ENCODE results near the gene AHRR. TPM values are rescaled to one million over a fixed set of nuclear protein-coding genes. Genes with fewer than 3 reads are reported as not detected.
"Not testable (repeated sequence)": the region's sequence is repeated elsewhere in the genome, so short reads cannot be mapped to it uniquely, and the experiment has no call there.

AHRR gene
- total RNA-seq, 2 donors from 2014 or later: 38.3 to 43.8 TPM

- DNase-seq (ENCODE audit: low spot score in 2 of 2) (peak; percentile 64 to 88), ATAC-seq (peak; percentile 69 to 84)
- peak overlapping the region; percentile 95 for H3K27ac Mint-ChIP-seq
- H3K9me3 Mint-ChIP-seq: peaks cover 0 to 6% of the 10 kb centered on the region in 2 donors
- peaks cover 29 to 47% of the 10 kb centered on the region in 2 donors for H3K36me3 Mint-ChIP-seq
These were observed 78.1 kb downstream of the AHRR start for GRCh38 chr5:399296-400281.

- H3K36me3 Mint-ChIP-seq: peaks cover 29 to 47% of the 10 kb centered on the region in 2 donors
- peaks cover 0 to 6% of the 10 kb centered on the region in 2 donors for H3K9me3 Mint-ChIP-seq
- H3K27ac Mint-ChIP-seq: peak overlapping the region; percentile 95
- no peak for DNase-seq (ENCODE audit: low spot score in 2 of 2)
- ATAC-seq: peak in 1 of 2 donors; percentile 1
These were observed 79.0 kb downstream of the AHRR start for GRCh38 chr5:400282-401145.

DNA sequence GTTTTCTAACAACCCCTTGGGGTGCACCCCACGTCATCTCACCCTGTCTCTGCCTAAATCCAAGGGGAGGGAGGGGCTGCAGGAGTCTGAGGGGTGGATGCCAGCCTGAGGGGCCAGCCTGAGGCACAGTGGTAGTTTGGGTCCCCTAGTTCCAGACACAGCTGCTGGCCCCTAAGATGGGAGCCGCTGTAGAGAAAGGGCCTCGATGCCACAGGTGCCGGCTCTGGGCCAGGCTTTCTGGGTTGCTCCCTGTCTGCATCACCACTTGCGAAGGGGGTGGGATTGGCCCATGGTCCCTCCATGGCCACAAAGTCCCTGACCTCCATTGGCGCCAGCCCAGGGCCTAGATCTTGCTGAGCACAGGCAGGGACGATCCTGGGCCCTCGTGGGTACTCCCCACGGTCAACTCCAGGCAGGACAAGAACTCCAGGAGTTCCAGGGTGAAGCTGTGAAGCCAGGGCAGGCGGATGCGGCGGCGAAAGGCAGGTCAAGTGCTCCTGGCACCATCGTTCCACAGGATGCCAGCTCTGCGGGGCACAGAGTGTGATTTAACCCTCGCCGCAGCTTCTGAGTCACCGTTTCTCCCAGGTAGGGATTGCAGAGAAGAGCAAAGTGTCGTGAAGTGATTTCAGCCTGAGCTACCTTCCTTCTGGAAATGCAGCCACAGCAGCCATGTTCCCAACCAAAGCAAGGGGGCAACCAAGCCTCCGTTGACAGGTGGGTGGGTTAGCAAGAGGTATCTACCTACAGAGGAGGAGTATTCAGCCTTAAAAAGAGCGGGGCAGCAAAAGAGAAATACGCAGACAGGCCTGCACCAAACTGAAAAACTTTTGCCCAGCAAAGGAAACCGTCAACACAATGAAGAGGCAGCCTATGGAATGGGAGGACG lies 79.9 kb downstream of the AHRR start:
- ATAC-seq (no peak), DNase-seq (ENCODE audit: low spot score in 2 of 2) (peak in 1 of 2 donors; percentile 56)
- Mint-ChIP-seq H3K9me3 (peaks cover 0 to 6% of the 10 kb centered on the region in 2 donors), H3K36me3 (peaks cover 33 to 47% of the 10 kb centered on the region in 2 donors), H3K27ac (peak overlapping the region; percentile 20 to 85)

- Mint-ChIP-seq H3K27ac (peak overlapping the region; percentile 72 to 85), H3K36me3 (peaks cover 33 to 47% of the 10 kb centered on the region in 2 donors)
- H3K9me3 Mint-ChIP-seq, ATAC-seq: not testable (repeated sequence)
- DNase-seq (ENCODE audit: low spot score in 2 of 2): peak in 1 of 2 donors; percentile 21
These were observed 80.7 kb downstream of the AHRR start for GRCh38 chr5:402219-402614.

DNA sequence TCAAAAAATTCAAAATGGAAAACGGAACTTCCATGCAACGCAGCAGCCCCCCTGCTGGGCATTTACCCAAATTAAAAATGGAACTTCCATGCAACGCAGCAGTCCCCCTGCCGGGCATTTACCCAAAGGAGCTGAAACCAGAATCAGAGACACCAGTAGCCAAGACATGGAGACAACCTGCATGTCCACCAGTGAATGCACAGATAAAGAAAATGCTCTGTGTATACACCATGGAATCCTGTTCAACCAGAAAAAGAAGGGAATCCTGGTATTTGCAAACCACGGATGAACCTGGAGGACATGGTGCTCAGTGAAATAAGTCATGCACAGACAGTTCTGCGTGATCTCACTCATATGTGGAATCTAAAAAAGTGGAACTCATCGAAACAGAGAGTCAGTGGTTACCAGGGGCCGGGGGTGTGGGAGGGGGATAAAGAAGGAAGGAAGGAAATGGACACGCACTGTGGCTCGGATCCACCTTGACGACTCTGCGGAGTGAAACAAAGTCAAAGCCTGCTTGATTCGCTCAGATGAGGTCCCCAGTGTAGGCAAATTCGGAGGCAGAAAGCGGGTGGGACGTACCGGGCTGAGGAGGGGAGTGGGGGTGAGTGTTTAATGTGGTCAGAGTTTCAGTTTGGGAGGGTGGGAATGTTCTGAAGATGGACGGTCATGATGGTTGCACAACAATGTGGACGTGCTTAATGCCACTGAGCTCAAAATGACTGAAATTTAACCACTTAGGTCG lies 81.3 kb downstream of the AHRR start:
- ATAC-seq (peak; percentile 53 to 64), DNase-seq (ENCODE audit: low spot score in 2 of 2) (peak in 1 of 2 donors; percentile 61)
- Mint-ChIP-seq H3K27ac (peak overlapping the region; percentile 72 to 90), H3K9me3 (peaks cover 0 to 6% of the 10 kb centered on the region in 2 donors), H3K36me3 (peaks cover 33 to 47% of the 10 kb centered on the region in 2 donors)

DNA sequence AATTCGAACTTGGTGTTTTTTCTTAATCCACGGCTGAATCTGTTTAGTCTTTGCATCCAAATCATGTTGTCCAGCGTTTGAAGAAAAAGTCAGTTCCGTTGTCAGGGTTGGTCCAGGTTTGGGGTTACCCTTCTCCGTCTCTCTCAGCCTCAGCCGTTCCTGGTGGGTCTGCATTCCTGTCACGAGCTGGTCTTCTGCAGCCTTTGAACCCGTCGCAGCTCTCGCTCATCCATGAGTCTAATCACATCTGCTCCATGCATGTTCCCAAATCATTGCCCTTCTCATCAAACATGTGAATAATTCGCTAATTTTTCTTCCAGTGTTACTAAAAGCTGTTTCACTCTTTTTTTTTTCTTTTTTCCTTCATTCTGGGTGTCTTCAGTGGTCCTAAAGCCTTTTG lies 82.5 kb downstream of the AHRR start:
- Mint-ChIP-seq H3K36me3 (peaks cover 33 to 39% of the 10 kb centered on the region in 2 donors), H3K9me3 (peaks cover 0 to 6% of the 10 kb centered on the region in 2 donors), H3K27ac (peak overlapping the region in 1 of 2 donors; percentile 2)
- peak in 1 of 2 donors; percentile 26 for DNase-seq (ENCODE audit: low spot score in 2 of 2)
- ATAC-seq: no peak

- H3K36me3 Mint-ChIP-seq: peaks cover 29 to 37% of the 10 kb centered on the region in 2 donors
- peak in 1 of 2 donors; percentile 18 for DNase-seq (ENCODE audit: low spot score in 2 of 2)
- no peak for ATAC-seq
- H3K9me3 Mint-ChIP-seq: peaks cover 0 to 6% of the 10 kb centered on the region in 2 donors
- H3K27ac Mint-ChIP-seq: no peak overlapping the region
These were observed 83.2 kb downstream of the AHRR start for GRCh38 chr5:404666-405241.

- Mint-ChIP-seq H3K27ac (peak overlapping the region in 1 of 2 donors; percentile 42), H3K36me3 (peaks cover 22 to 30% of the 10 kb centered on the region in 2 donors), H3K9me3 (peaks cover 0 to 6% of the 10 kb centered on the region in 2 donors)
- ATAC-seq (no peak), DNase-seq (ENCODE audit: low spot score in 2 of 2) (peak in 1 of 2 donors; percentile 47)
These were observed 83.9 kb downstream of the AHRR start for GRCh38 chr5:405421-405820.

DNA sequence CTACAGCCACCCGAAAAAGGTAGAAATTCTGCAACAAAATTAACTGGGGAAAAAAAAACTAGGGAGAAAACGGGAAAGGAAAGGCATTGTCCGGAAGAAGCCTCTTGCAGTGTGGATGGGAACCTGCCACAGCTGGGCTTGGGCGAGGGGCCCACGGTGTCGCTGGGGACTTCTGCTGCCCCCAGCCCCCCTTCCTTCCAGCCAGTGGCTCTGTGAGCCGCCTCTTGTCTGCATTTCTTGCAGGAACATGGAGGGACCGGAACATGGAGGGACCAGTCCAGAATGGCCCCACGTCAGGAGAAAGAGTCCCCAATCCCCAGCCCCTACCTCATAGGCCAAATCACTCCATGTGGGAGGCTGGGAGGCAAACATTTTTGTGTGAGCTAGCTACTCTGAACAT lies 84.5 kb downstream of the AHRR start:
- Mint-ChIP-seq H3K27ac (peak overlapping the region; percentile 7 to 42), H3K36me3 (peaks cover 19 to 27% of the 10 kb centered on the region in 2 donors), H3K9me3 (peaks cover 0 to 6% of the 10 kb centered on the region in 2 donors)
- ATAC-seq (no peak), DNase-seq (ENCODE audit: low spot score in 2 of 2) (peak in 1 of 2 donors; percentile 28)

DNA sequence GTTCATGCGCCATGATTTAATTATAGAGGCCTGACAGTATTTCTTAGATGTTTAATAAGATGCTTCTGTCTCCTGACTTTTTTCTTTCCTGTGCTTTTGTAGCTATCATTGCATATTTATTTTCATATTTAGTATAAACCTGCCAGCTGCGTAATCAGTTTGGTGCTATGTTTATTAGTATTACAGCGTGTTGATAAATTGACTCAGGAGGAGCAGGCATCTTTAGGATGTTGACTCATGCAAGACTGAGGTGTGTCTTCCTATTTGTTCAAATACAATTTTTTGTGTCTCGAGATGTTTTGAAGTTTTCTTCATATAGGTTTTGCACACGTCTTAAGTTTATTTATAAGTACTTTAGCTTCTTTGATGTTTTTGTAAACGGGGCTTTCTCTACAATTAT lies 85.5 kb downstream of the AHRR start:
- peaks cover 0 to under 1% of the 10 kb centered on the region in 2 donors for H3K9me3 Mint-ChIP-seq
- H3K36me3 Mint-ChIP-seq: peaks cover 10 to 20% of the 10 kb centered on the region in 2 donors
- DNase-seq (ENCODE audit: low spot score in 2 of 2) (no peak), ATAC-seq (no peak)
- H3K27ac Mint-ChIP-seq: no peak overlapping the region

DNA sequence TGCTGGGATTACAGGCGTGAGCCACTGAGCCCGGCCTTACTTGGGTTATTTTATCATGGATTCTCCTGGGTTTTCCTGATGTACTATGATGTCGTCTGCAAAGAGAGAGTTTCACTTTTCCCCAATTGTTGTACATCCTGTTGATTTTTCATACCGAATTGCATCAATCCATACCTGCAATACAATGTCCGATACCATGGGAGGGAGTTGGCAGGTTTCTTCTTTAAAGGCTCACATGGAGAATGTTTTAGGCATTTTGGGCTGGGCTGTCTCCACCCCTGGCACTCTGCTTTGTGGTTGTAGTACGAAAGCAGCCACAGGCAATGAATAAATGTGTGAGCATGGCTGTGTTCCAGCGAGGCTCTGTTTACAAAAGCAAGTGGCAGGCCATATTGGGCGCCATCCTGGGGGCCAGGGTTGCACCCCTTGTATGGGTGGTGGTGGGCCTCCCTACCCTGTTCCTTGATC lies 86.3 kb downstream of the AHRR start:
- no peak for ATAC-seq
- Mint-ChIP-seq H3K9me3 (no peaks in the 10 kb centered on the region), H3K36me3 (peaks cover 9 to 16% of the 10 kb centered on the region in 2 donors), H3K27ac (no peak overlapping the region)
- DNase-seq (ENCODE audit: low spot score in 2 of 2): peak in 1 of 2 donors; percentile 20

DNA sequence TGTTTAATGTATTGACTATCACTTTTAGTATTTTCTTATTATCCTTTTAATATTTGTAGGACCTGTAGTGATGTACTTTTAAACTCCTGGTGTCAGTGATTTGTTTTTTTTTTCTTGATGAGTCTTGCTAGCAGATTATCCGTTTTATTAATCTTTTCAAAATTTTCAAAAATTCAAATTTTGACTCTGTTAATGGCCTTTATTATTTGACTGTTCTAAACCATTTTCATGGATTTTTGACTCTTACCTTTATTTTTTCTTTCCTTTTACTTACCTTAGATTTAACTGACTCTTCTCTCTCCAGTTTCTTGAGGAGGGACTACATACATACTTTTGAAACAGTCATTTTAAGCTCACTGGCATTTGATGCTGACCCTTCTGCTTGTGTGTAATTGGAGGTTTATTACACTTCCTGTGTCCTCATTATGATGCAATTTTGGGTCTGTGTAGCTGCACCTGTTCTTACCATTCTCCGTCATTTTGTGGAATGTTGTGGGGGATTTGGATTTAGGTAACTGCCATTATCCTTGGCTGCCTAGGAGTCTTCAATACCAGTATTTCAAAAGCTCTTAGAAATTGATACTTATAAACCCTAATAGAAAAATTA lies 89.5 kb downstream of the AHRR start:
- Mint-ChIP-seq H3K36me3 (peaks cover 0 to 4% of the 10 kb centered on the region in 2 donors), H3K9me3 (no peaks in the 10 kb centered on the region), H3K27ac (no peak overlapping the region)
- DNase-seq (ENCODE audit: low spot score in 2 of 2) (no peak), ATAC-seq (no peak)

- ATAC-seq: peak; percentile 78 to 83
- DNase-seq (ENCODE audit: low spot score in 2 of 2): peak in 1 of 2 donors; percentile 58
- peaks cover 0 to 4% of the 10 kb centered on the region in 2 donors for H3K36me3 Mint-ChIP-seq
- H3K27ac Mint-ChIP-seq: peak overlapping the region in 1 of 2 donors; percentile 66
- no peaks in the 10 kb centered on the region for H3K9me3 Mint-ChIP-seq
These were observed 90.2 kb downstream of the AHRR start for GRCh38 chr5:411728-412127.
